ENCODE data around the gene KIF21A.
A peak's percentile ranks its signal among the peaks of the same experiment; 100 is the strongest.

Gene KIF21A

GRCh38 chr12:39461059-39461458, 18.1 kb upstream of the KIF21A start:
- DNase-seq, result no peak
- no peak overlapping the region for H3K4me3 ChIP-seq (ENCODE audit: insufficient read depth, low read depth, low read length, poor library complexity, severe bottlenecking)
- no peaks in the 10 kb centered on the region for H3K36me3 ChIP-seq (ENCODE audit: control insufficient read depth, insufficient read depth, low read length)
- no peaks in the 10 kb centered on the region for H3K4me1 ChIP-seq (ENCODE audit: control insufficient read depth, insufficient read depth, low read length, poor library complexity, severe bottlenecking)
- no peaks in the 10 kb centered on the region for H3K9me3 ChIP-seq (ENCODE audit: control insufficient read depth, low read length)
- no peaks in the 10 kb centered on the region for H3K27me3 ChIP-seq (replicated peaks; ENCODE audit: control insufficient read depth, insufficient read depth, low read length, poor library complexity, severe bottlenecking)
- H3K27ac ChIP-seq (ENCODE audit: insufficient read depth, low read length, poor library complexity, severe bottlenecking), result no peak overlapping the region

GRCh38 chr12:39459027-39459434, 16.1 kb upstream of the KIF21A start:
- Histone ChIP-seq H3K4me1 (ENCODE audit: control insufficient read depth, insufficient read depth, low read length, poor library complexity, severe bottlenecking) (no peaks in the 10 kb centered on the region), H3K4me3 (ENCODE audit: insufficient read depth, low read depth, low read length, poor library complexity, severe bottlenecking) (no peak overlapping the region), H3K9me3 (ENCODE audit: control insufficient read depth, low read length) (no peaks in the 10 kb centered on the region), H3K36me3 (ENCODE audit: control insufficient read depth, insufficient read depth, low read length) (no peaks in the 10 kb centered on the region), H3K27me3 (replicated peaks; ENCODE audit: control insufficient read depth, insufficient read depth, low read length, poor library complexity, severe bottlenecking) (no peaks in the 10 kb centered on the region), H3K27ac (ENCODE audit: insufficient read depth, low read length, poor library complexity, severe bottlenecking) (no peak overlapping the region)
- DNase-seq, result no peak

- H3K4me1 ChIP-seq (ENCODE audit: control insufficient read depth, insufficient read depth, low read length, poor library complexity, severe bottlenecking), result no peaks in the 10 kb centered on the region
- no peak overlapping the region for H3K4me3 ChIP-seq (ENCODE audit: insufficient read depth, low read depth, low read length, poor library complexity, severe bottlenecking)
- no peak for DNase-seq
- H3K36me3 ChIP-seq (ENCODE audit: control insufficient read depth, insufficient read depth, low read length), result no peaks in the 10 kb centered on the region
- no peak overlapping the region for H3K27ac ChIP-seq (ENCODE audit: insufficient read depth, low read length, poor library complexity, severe bottlenecking)
- H3K9me3 ChIP-seq (ENCODE audit: control insufficient read depth, low read length), result no peaks in the 10 kb centered on the region
- H3K27me3 ChIP-seq (replicated peaks; ENCODE audit: control insufficient read depth, insufficient read depth, low read length, poor library complexity, severe bottlenecking), result no peaks in the 10 kb centered on the region
Measured at GRCh38 chr12:39451977-39452376, 9.1 kb upstream of the KIF21A start.

GRCh38 chr12:39448038-39448437, 5.1 kb upstream of the KIF21A start:
- H3K36me3 ChIP-seq (ENCODE audit: control insufficient read depth, insufficient read depth, low read length), result no peaks in the 10 kb centered on the region
- peaks cover 3% of the 10 kb centered on the region for H3K4me1 ChIP-seq (ENCODE audit: control insufficient read depth, insufficient read depth, low read length, poor library complexity, severe bottlenecking)
- H3K27ac ChIP-seq (ENCODE audit: insufficient read depth, low read length, poor library complexity, severe bottlenecking), result no peak overlapping the region
- H3K27me3 ChIP-seq (replicated peaks; ENCODE audit: control insufficient read depth, insufficient read depth, low read length, poor library complexity, severe bottlenecking), result no peaks in the 10 kb centered on the region
- H3K9me3 ChIP-seq (ENCODE audit: control insufficient read depth, low read length), result no peaks in the 10 kb centered on the region
- DNase-seq, result no peak
- no peak overlapping the region for H3K4me3 ChIP-seq (ENCODE audit: insufficient read depth, low read depth, low read length, poor library complexity, severe bottlenecking)

GRCh38 chr12:39443929-39444209, 949 bp upstream of the KIF21A start:
- Histone ChIP-seq H3K36me3 (ENCODE audit: control insufficient read depth, insufficient read depth, low read length) (no peaks in the 10 kb centered on the region), H3K4me3 (ENCODE audit: insufficient read depth, low read depth, low read length, poor library complexity, severe bottlenecking) (peak overlapping the region; percentile 94), H3K27ac (ENCODE audit: insufficient read depth, low read length, poor library complexity, severe bottlenecking) (peak overlapping the region; percentile 68), H3K4me1 (ENCODE audit: control insufficient read depth, insufficient read depth, low read length, poor library complexity, severe bottlenecking) (peaks cover 9% of the 10 kb centered on the region), H3K9me3 (ENCODE audit: control insufficient read depth, low read length) (no peaks in the 10 kb centered on the region), H3K27me3 (replicated peaks; ENCODE audit: control insufficient read depth, insufficient read depth, low read length, poor library complexity, severe bottlenecking) (no peaks in the 10 kb centered on the region)
- no peak for DNase-seq

GRCh38 chr12:39442831-39443080, 164 bp downstream of the KIF21A start:
- H3K4me1 ChIP-seq (ENCODE audit: control insufficient read depth, insufficient read depth, low read length, poor library complexity, severe bottlenecking), result peaks cover 9% of the 10 kb centered on the region
- H3K4me3 ChIP-seq (ENCODE audit: insufficient read depth, low read depth, low read length, poor library complexity, severe bottlenecking), result peak overlapping the region; percentile 94
- peak overlapping the region; percentile 68 for H3K27ac ChIP-seq (ENCODE audit: insufficient read depth, low read length, poor library complexity, severe bottlenecking)
- no peaks in the 10 kb centered on the region for H3K9me3 ChIP-seq (ENCODE audit: control insufficient read depth, low read length)
- no peaks in the 10 kb centered on the region for H3K27me3 ChIP-seq (replicated peaks; ENCODE audit: control insufficient read depth, insufficient read depth, low read length, poor library complexity, severe bottlenecking)
- no peak for DNase-seq
- H3K36me3 ChIP-seq (ENCODE audit: control insufficient read depth, insufficient read depth, low read length), result no peaks in the 10 kb centered on the region

- Histone ChIP-seq H3K36me3 (ENCODE audit: control insufficient read depth, insufficient read depth, low read length) (no peaks in the 10 kb centered on the region), H3K27ac (ENCODE audit: insufficient read depth, low read length, poor library complexity, severe bottlenecking) (peak overlapping the region; percentile 68), H3K27me3 (replicated peaks; ENCODE audit: control insufficient read depth, insufficient read depth, low read length, poor library complexity, severe bottlenecking) (no peaks in the 10 kb centered on the region), H3K4me1 (ENCODE audit: control insufficient read depth, insufficient read depth, low read length, poor library complexity, severe bottlenecking) (peaks cover 9% of the 10 kb centered on the region), H3K4me3 (ENCODE audit: insufficient read depth, low read depth, low read length, poor library complexity, severe bottlenecking) (peak overlapping the region; percentile 94), H3K9me3 (ENCODE audit: control insufficient read depth, low read length) (no peaks in the 10 kb centered on the region)
- peak; percentile 11 to 20 (median 12) for DNase-seq
Measured at GRCh38 chr12:39441963-39442830, 723 bp downstream of the KIF21A start.

- no peak overlapping the region for H3K27ac ChIP-seq (ENCODE audit: insufficient read depth, low read length, poor library complexity, severe bottlenecking)
- DNase-seq, result no peak
- peaks cover 9% of the 10 kb centered on the region for H3K4me1 ChIP-seq (ENCODE audit: control insufficient read depth, insufficient read depth, low read length, poor library complexity, severe bottlenecking)
- H3K27me3 ChIP-seq (replicated peaks; ENCODE audit: control insufficient read depth, insufficient read depth, low read length, poor library complexity, severe bottlenecking), result no peaks in the 10 kb centered on the region
- H3K36me3 ChIP-seq (ENCODE audit: control insufficient read depth, insufficient read depth, low read length), result no peaks in the 10 kb centered on the region
- peak overlapping the region; percentile 94 for H3K4me3 ChIP-seq (ENCODE audit: insufficient read depth, low read depth, low read length, poor library complexity, severe bottlenecking)
- H3K9me3 ChIP-seq (ENCODE audit: control insufficient read depth, low read length), result no peaks in the 10 kb centered on the region
Measured at GRCh38 chr12:39441189-39441962, 1.5 kb downstream of the KIF21A start.

GRCh38 chr12:39440781-39441180, 2.1 kb downstream of the KIF21A start:
- no peaks in the 10 kb centered on the region for H3K36me3 ChIP-seq (ENCODE audit: control insufficient read depth, insufficient read depth, low read length)
- no peaks in the 10 kb centered on the region for H3K27me3 ChIP-seq (replicated peaks; ENCODE audit: control insufficient read depth, insufficient read depth, low read length, poor library complexity, severe bottlenecking)
- H3K4me1 ChIP-seq (ENCODE audit: control insufficient read depth, insufficient read depth, low read length, poor library complexity, severe bottlenecking), result peaks cover 9% of the 10 kb centered on the region
- H3K27ac ChIP-seq (ENCODE audit: insufficient read depth, low read length, poor library complexity, severe bottlenecking), result no peak overlapping the region
- no peak overlapping the region for H3K4me3 ChIP-seq (ENCODE audit: insufficient read depth, low read depth, low read length, poor library complexity, severe bottlenecking)
- no peak for DNase-seq
- no peaks in the 10 kb centered on the region for H3K9me3 ChIP-seq (ENCODE audit: control insufficient read depth, low read length)

GRCh38 chr12:39440101-39440500, 2.8 kb downstream of the KIF21A start:
- Histone ChIP-seq H3K4me1 (ENCODE audit: control insufficient read depth, insufficient read depth, low read length, poor library complexity, severe bottlenecking) (peaks cover 9% of the 10 kb centered on the region), H3K36me3 (ENCODE audit: control insufficient read depth, insufficient read depth, low read length) (no peaks in the 10 kb centered on the region), H3K27me3 (replicated peaks; ENCODE audit: control insufficient read depth, insufficient read depth, low read length, poor library complexity, severe bottlenecking) (no peaks in the 10 kb centered on the region), H3K27ac (ENCODE audit: insufficient read depth, low read length, poor library complexity, severe bottlenecking) (no peak overlapping the region), H3K9me3 (ENCODE audit: control insufficient read depth, low read length) (no peaks in the 10 kb centered on the region), H3K4me3 (ENCODE audit: insufficient read depth, low read depth, low read length, poor library complexity, severe bottlenecking) (no peak overlapping the region)
- DNase-seq, result no peak
